Activated B cell treated with CpG ODN at 0.5 μM for 24 hours (primary cell): ENCODE results near the gene SH2D1A. TPM values are rescaled to one million over a fixed set of nuclear protein-coding genes. Genes with fewer than 3 reads are reported as not detected.

Source experiments
- ATAC-seq: fragments of 200-7000 bp; cut with Tn5 transposase; one replicate; pipeline ENCODE4 v1.10.0; 2021; ENCODE audit warnings: low read depth, mild to moderate bottlenecking, moderate library complexity
- CTCF ChIA-PET: fragments of 350-600 bp; sonication (Branson Sonifier 250); formaldehyde crosslinking; loops from one replicate; lab custom pipeline; 2021; ENCODE audit warnings: antibody characterized with exemption; lab: Charles Lee
- POLR2A ChIA-PET: fragments of 350-600 bp; sonication (Branson Sonifier 250); formaldehyde crosslinking; loops from one replicate; lab custom pipeline; 2021; ENCODE audit warnings: antibody characterized with exemption; lab: Charles Lee
- DNase-seq: peaks from one replicate; pipeline ENCODE4 v3.0.0; 2022
- H3K27ac Mint-ChIP-seq: one replicate; pipeline ENCODE4 v1.8.0; 2020; ENCODE audit warnings: mixed read lengths
- H3K27me3 Mint-ChIP-seq: one replicate; pipeline ENCODE4 v1.8.0; 2021; ENCODE audit warnings: mixed read lengths
- H3K36me3 Mint-ChIP-seq: one replicate; pipeline ENCODE4 v1.8.0; 2021; ENCODE audit warnings: low read depth, mixed read lengths
- H3K4me1 Mint-ChIP-seq: one replicate; pipeline ENCODE4 v1.8.0; 2021; ENCODE audit warnings: mixed read lengths
- H3K4me3 Mint-ChIP-seq: one replicate; pipeline ENCODE4 v1.8.0; 2020; ENCODE audit warnings: mild to moderate bottlenecking, mixed read lengths
- H3K9me3 Mint-ChIP-seq: one replicate; pipeline ENCODE4 v1.8.0; 2020; ENCODE audit warnings: mixed read lengths
- intact Hi-C: fragments of 100-400 bp; cut with micrococcal nuclease; formaldehyde crosslinking; loops from one replicate; pipeline ENCODE4 v1.15.1; 2024
- total RNA-seq: library from RNA; stranded (reverse); gene quantifications from 2 replicates; pipeline ENCODE4 v1.2.3, GENCODE V29; 2022
- TF ChIP-seq, protein P1 (sequence below): fragments of 200-600 bp; IDR thresholded peaks from one replicate; pipeline ENCODE4 v1.8.0; 2022; ENCODE audit warnings: antibody characterized with exemption, mild to moderate bottlenecking

SH2D1A gene
- total RNA-seq, 1 donor from 2014 or later: not detected

DNA sequence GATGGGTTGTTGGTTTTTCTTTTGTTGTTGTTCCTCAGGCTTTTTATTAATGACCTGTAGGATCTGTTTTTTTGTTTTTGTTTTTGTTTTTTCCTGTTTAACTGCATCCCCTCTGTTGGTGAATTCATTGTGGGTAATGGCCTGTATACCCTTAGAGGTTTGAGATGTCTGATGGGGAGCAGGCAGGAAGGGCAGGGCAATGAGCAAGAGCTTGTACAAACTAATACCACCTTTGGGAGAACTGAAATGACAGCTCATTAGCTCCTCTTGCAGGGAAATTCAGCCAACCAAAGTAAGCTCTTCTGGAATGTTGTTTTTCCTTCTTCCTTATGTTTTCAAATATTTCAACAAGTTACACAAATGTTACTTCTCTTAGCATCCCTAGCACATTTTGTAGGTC, 23.4 kb downstream of the SH2D1A start:
- intact Hi-C loops: no loop called here
- TF ChIP-seq, protein P1, sequence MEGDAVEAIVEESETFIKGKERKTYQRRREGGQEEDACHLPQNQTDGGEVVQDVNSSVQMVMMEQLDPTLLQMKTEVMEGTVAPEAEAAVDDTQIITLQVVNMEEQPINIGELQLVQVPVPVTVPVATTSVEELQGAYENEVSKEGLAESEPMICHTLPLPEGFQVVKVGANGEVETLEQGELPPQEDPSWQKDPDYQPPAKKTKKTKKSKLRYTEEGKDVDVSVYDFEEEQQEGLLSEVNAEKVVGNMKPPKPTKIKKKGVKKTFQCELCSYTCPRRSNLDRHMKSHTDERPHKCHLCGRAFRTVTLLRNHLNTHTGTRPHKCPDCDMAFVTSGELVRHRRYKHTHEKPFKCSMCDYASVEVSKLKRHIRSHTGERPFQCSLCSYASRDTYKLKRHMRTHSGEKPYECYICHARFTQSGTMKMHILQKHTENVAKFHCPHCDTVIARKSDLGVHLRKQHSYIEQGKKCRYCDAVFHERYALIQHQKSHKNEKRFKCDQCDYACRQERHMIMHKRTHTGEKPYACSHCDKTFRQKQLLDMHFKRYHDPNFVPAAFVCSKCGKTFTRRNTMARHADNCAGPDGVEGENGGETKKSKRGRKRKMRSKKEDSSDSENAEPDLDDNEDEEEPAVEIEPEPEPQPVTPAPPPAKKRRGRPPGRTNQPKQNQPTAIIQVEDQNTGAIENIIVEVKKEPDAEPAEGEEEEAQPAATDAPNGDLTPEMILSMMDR: no peak
- Mint-ChIP-seq H3K4me1 (no peaks in the 10 kb centered on the region), H3K27ac (no peak overlapping the region), H3K36me3 (no peaks in the 10 kb centered on the region), H3K9me3 (no peaks in the 10 kb centered on the region), H3K27me3 (no peaks in the 10 kb centered on the region), H3K4me3 (no peak overlapping the region)
- ChIA-PET CTCF (no interaction called here), POLR2A (no interaction called here)
- no peak for ATAC-seq
- no peak for DNase-seq

DNA sequence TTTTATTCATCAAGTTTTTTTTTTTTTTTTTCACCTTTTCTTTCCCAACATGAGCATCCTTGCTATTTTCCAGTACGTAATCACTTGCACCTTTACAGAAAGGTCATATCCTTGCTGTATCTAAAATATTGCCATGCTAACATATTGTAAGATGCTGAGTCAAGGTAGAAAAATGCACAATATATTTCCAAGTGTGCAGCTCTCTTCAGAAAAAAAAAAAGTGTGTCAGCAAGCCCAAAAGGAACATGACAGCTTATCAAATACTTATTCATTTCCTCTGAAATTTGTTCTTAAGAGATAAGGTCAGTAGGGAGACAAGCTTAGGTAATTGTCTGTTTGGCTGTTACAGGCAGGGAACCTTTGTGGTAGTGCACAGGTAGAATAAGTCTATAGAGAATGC, 27.0 kb downstream of the SH2D1A start:
- Mint-ChIP-seq H3K9me3 (no peaks in the 10 kb centered on the region), H3K4me1 (no peaks in the 10 kb centered on the region), H3K36me3 (no peaks in the 10 kb centered on the region), H3K27me3 (no peaks in the 10 kb centered on the region), H3K4me3 (no peak overlapping the region), H3K27ac (no peak overlapping the region)
- intact Hi-C loops: no loop called here
- ATAC-seq (no peak), DNase-seq (no peak)
- CTCF ChIA-PET: no interaction called here
- TF ChIP-seq, protein P1: no peak
- POLR2A ChIA-PET: no interaction called here

DNA sequence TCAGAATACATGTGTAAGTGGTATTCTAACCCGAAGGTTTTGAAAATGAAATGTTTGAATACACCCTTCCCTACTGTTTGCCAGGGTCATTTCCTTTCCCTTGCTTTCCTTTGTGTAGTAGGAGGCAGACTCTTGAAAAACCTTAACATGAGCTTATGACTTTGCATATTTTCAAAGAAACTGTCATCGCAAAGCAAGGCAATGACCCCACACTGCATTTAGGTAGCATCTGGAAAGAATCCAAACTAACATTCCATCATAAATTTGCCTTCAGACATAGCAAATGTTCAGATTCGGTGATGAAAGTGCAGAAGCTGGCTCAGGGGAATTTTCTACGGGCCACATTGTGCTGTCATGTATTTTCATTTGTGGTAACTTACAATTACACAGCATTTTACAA, 32.3 kb downstream of the SH2D1A start:
- Mint-ChIP-seq H3K36me3 (no peaks in the 10 kb centered on the region), H3K4me3 (no peak overlapping the region), H3K27ac (no peak overlapping the region), H3K27me3 (no peaks in the 10 kb centered on the region), H3K9me3 (no peaks in the 10 kb centered on the region), H3K4me1 (no peaks in the 10 kb centered on the region)
- intact Hi-C loops: no loop called here
- ATAC-seq (no peak), DNase-seq (no peak)
- ChIA-PET POLR2A (no interaction called here), CTCF (no interaction called here)
- TF ChIP-seq, protein P1: no peak

DNA sequence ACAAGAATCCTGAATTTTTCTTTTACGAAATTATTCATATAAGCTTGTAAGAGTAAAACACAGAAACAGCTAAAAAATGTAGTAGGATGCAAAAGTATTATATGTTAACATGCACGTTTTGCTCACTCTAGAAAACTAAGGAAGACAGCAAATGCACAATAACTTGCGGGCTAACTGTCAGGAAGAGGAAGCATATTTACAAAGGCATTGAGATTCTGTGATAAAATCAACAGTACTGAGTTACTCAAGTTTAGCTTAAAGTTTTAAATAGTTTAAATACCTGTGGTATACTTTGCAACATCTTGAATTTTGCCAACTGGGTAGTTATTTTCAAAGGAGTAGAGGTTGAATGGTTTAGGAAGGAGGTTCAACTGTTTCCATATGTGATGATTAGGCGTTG, 37.0 kb downstream of the SH2D1A start:
- TF ChIP-seq, protein P1: no peak
- H3K4me1 Mint-ChIP-seq: no peaks in the 10 kb centered on the region
- no peaks in the 10 kb centered on the region for H3K9me3 Mint-ChIP-seq
- no peak overlapping the region for H3K27ac Mint-ChIP-seq
- ChIA-PET POLR2A (no interaction called here), CTCF (no interaction called here)
- no peak for DNase-seq
- no peaks in the 10 kb centered on the region for H3K36me3 Mint-ChIP-seq
- no peaks in the 10 kb centered on the region for H3K27me3 Mint-ChIP-seq
- no peak for ATAC-seq
- no peak overlapping the region for H3K4me3 Mint-ChIP-seq
- intact Hi-C loops: no loop called here

DNA sequence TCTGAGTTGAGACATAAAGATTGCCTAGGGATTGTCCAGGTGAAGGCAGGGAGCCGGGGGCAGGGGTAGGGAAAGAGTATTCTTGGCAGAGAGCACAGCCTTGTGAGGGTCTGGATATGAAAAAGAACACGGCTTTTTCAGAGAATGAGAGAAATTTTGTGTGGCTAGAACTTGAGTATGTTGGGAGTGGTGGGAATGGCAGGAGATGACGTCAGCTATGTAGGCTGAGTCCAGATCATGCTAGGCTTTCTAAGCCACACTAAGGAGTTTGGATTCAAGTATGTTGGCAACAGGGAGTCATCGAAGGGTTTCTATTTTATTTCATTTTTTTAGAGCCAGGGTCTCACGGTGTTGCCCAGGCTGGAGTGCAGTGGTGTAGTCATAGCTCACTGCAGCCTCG, 40.0 kb downstream of the SH2D1A start:
- no peak for ATAC-seq
- Mint-ChIP-seq H3K4me3 (no peak overlapping the region), H3K27me3 (no peaks in the 10 kb centered on the region), H3K4me1 (no peaks in the 10 kb centered on the region), H3K27ac (no peak overlapping the region), H3K36me3 (no peaks in the 10 kb centered on the region), H3K9me3 (no peaks in the 10 kb centered on the region)
- ChIA-PET CTCF (interaction anchor here (1.7 kb wide), 1 partner anchor 15 kb away, joined by 3 read pairs; no protein-coding TSS in a partner anchor), POLR2A (no interaction called here)
- TF ChIP-seq, protein P1: no peak
- DNase-seq: no peak
- intact Hi-C loops: loop anchor here (5.0 kb wide), 1 partner anchor 424 kb away; the partner anchor contains the start of gene STAG2
